Bronchial epithelial cell (primary cell): ENCODE results near the gene YAF2. TPM values are rescaled to one million over a fixed set of nuclear protein-coding genes. Genes with fewer than 3 reads are reported as not detected.

Experiments used
- DNase-seq: peaks from one replicate; pipeline ENCODE4 v3.0.0-alpha.2; 2010; ENCODE audit warnings: low read depth
- FAIRE-seq: peaks from 2 replicates; lab custom pipeline; 2011; peaks lifted over from hg19 to GRCh38; lab: Jason Lieb, UNC
- H3K27me3 ChIP-seq: 2 replicates; pipeline ENCODE4 v1.5.1; 2011; ENCODE audit warnings: low read length; ENCODE audit not compliant: control insufficient read depth, insufficient read depth
- H3K36me3 ChIP-seq: 2 replicates; pipeline ENCODE4 v1.5.1; 2011; ENCODE audit warnings: low read length; ENCODE audit not compliant: control insufficient read depth, insufficient read depth
- H3K4me3 ChIP-seq: 2 replicates; pipeline ENCODE4 v1.5.1; 2011; ENCODE audit warnings: mild to moderate bottlenecking, low read depth, low read length, control low read depth
- CTCF ChIP-seq: IDR thresholded peaks from 2 replicates; pipeline ENCODE4 v1.5.1; 2011; ENCODE audit warnings: mild to moderate bottlenecking, moderate library complexity, low read length, control low read depth, inconsistent platforms; ENCODE audit not compliant: insufficient read depth, severe bottlenecking
- total RNA-seq: library from RNA; depleted of rRNA; stranded (reverse); fragments of >200 nt; gene quantifications from 2 replicates; pipeline ENCODE4 v1.2.1, GENCODE V29; 2014

Gene YAF2
- total RNA-seq, 1 donor from 2014 or later, result 14.2 TPM

- no peaks in the 10 kb centered on the region for H3K36me3 ChIP-seq
- no peak overlapping the region for H3K4me3 ChIP-seq
- DNase-seq, result no peak
- no peak for TF ChIP-seq CTCF
- FAIRE-seq, result no peak
- no peaks in the 10 kb centered on the region for H3K27me3 ChIP-seq
Measured at GRCh38 chr12:42283739-42284138, 45.7 kb upstream of the YAF2 start.

DNA sequence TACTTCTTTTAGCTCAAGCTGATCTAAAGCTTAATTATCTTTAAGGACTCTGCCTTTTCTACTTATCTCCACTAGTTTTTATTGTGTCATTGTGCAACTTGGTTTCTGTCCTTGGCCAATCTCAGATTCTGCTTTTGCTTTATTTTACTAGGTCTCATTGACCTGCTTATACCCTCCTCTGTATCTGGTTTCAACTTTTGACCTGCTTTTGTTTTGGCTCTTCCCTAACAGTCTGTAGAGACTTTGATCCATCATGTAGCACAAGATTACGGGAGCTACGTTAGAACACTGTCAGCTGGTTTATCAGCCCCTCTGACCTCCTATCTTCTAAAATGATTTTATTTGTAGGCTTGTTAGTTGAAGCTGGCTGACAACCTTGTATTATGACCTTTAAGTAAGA, 44.2 kb upstream of the YAF2 start:
- H3K36me3 ChIP-seq, result no peaks in the 10 kb centered on the region
- FAIRE-seq, result no peak
- no peak for TF ChIP-seq CTCF
- no peak overlapping the region for H3K4me3 ChIP-seq
- DNase-seq, result no peak
- H3K27me3 ChIP-seq, result no peaks in the 10 kb centered on the region

- no peaks in the 10 kb centered on the region for H3K36me3 ChIP-seq
- TF ChIP-seq CTCF, result no peak
- no peaks in the 10 kb centered on the region for H3K27me3 ChIP-seq
- H3K4me3 ChIP-seq, result no peak overlapping the region
- no peak for FAIRE-seq
- DNase-seq, result no peak
Measured at GRCh38 chr12:42281844-42282243, 43.8 kb upstream of the YAF2 start.

DNA sequence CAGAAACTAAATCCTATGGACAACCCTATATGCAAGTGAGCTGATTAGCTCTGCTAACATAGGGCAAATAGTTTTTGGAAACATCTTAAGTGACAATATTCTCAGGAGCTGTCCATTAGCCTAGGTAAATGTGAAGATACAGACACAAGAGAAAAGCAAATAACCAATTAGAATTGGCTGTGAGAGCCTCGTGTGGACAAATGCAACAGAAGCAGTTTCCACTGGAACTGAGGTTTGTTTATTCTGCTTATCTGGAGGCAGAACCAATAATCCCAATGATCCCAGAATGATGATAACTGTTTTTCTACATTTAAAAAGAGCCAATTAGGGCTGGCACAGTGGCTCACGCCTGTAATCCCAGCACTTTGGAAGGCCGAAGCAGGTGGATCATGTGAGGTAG, 43.2 kb upstream of the YAF2 start:
- TF ChIP-seq CTCF, result no peak
- Histone ChIP-seq H3K4me3 (no peak overlapping the region), H3K36me3 (no peaks in the 10 kb centered on the region), H3K27me3 (no peaks in the 10 kb centered on the region)
- no peak for FAIRE-seq
- DNase-seq, result no peak

DNA sequence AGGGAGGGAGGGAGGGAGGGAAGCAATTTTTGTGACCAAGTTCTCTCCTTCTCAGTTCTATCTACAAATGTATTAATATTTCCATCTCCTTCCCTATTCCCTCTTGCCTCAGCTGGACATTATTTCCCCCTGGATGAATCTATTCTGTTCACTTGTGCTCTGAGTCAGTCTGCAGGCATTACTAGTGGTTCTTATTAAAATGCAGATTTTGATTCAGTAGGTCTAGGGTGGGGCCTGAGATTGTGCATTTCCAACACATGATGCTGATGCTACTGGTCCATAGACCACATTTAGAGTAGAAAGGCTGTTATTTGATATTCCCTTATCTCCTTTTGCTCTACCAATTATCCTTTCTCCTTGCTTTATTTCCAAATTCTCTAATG, 40.1 kb upstream of the YAF2 start:
- DNase-seq (no peak), FAIRE-seq (no peak)
- Histone ChIP-seq H3K27me3 (no peaks in the 10 kb centered on the region), H3K4me3 (no peak overlapping the region), H3K36me3 (no peaks in the 10 kb centered on the region)
- no peak for TF ChIP-seq CTCF

- no peak for FAIRE-seq
- H3K27me3 ChIP-seq, result no peaks in the 10 kb centered on the region
- H3K4me3 ChIP-seq, result no peak overlapping the region
- no peaks in the 10 kb centered on the region for H3K36me3 ChIP-seq
- no peak for DNase-seq
- TF ChIP-seq CTCF, result no peak
Measured at GRCh38 chr12:42277396-42278127, 39.5 kb upstream of the YAF2 start.
